Measurements from ENCODE around the gene BPIFB3.

The BPIFB3 gene

GRCh38 chr20:33024243-33024560 is 29.5 kb upstream of the BPIFB3 start:
- H3K27me3 ChIP-seq (replicated peaks): no peaks in the 10 kb centered on the region
- TF ChIP-seq CTCF (IDR thresholded peaks at IDR 0.05; ENCODE audit: low read depth, low read length, missing control alignments): no peak
- in situ Hi-C loops (cut with HindIII; ENCODE audit: low pct_ligation_motif_present, low sequenced_read_pairs): no loop called here
- H3K36me3 ChIP-seq (replicated peaks): no peaks in the 10 kb centered on the region
- no peak for DNase-seq
- no peak overlapping the region for H3K27ac ChIP-seq
- H3K4me3 ChIP-seq (ENCODE audit: low read depth, low read length): no peak overlapping the region

DNA sequence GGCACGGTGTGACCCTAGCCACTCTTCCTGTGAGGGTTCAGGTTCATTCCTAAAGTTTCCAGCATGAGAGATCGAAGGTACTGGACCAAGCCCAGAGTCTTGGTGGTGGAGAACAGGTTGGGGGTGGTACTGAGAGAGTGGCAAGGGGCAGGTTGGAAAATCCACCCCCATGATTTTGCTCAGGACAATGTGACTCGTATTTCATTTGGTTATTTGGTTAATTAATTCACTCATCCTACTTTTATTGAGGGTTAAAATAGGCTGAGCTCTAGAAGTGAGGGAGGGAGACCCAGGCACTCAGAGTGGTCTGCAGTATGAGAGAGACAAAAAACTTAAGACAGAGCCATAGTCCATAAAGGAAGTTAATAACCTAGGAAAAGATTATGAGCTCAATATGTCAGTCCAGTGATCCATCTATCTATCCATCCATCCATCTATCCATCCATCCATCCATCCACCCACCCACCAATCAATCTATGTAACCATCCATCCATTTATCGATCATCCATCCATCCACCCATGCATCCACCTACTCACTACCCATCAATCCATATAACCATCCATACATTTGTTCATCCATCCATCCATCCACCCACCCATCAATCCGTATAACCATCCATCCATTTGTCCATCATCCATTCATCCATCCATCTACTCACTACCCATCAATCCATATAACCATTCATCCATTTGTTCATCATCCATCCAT is 28.9 kb upstream of the BPIFB3 start:
- no peak for DNase-seq
- Histone ChIP-seq H3K4me3 (ENCODE audit: low read depth, low read length) (no peak overlapping the region), H3K36me3 (replicated peaks) (no peaks in the 10 kb centered on the region), H3K27ac (no peak overlapping the region), H3K27me3 (replicated peaks) (no peaks in the 10 kb centered on the region)
- in situ Hi-C loops (cut with HindIII; ENCODE audit: low pct_ligation_motif_present, low sequenced_read_pairs): no loop called here
- TF ChIP-seq CTCF (IDR thresholded peaks at IDR 0.05; ENCODE audit: low read depth, low read length, missing control alignments): no peak

DNA sequence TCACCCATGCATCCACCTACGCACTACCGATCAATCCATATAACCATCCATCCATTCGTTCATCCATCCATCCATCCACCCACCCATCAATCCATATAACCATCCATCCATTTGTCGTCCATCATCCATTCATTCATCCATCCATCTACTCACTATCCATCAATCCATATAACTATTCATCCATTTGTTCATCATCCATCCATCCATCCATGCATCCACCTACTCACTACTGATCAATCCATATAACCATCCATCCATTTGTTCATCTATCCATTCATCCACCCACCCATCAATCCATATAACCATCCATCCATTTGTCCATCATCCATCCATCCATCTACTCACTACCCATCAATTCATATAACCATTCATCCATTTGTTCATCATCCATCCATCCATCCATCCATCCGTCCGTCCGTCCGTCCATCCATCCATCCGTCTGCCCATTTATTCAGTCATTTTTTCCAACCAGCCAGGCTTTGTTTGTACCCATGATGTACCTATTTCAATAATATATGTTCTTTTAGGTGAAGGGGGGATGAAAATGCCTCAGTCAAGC is 28.3 kb upstream of the BPIFB3 start:
- no peak for DNase-seq
- no peak for TF ChIP-seq CTCF (IDR thresholded peaks at IDR 0.05; ENCODE audit: low read depth, low read length, missing control alignments)

DNA sequence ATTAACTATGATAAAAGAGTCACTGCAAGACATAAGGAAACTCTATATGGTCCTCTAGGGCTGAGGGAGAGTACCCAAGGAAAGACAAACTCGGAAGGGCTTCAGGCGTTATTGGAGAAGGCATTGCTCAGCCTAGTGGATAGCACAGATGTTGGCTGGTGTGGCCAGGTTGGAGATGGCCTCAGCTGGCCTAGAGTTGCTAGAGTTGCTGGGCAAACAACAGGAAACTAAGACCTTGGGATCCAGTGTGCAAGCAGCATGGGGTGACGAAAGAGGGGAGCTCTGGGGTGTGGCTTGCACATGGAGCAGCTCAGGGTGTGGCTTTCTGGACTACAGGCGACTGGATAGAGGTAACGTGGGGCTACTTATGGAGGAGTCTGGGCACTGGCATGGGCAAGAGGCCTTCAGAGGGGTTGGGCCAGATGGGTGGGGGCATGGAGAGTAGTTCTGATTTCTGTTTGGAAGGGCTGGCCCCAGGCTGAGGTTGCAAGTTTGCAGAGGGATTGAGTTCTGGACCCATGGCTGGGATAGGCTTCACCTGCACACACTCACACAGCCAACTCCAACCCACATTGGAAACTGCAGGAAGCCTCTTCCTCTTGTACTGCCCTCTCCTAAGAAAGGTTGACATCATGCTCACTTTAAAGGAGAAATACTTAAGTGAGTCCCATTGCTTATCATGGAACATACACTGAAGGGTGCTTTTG is 27.5 kb upstream of the BPIFB3 start:
- no peaks in the 10 kb centered on the region for H3K36me3 ChIP-seq (replicated peaks)
- DNase-seq: no peak
- in situ Hi-C loops (cut with HindIII; ENCODE audit: low pct_ligation_motif_present, low sequenced_read_pairs): no loop called here
- no peaks in the 10 kb centered on the region for H3K27me3 ChIP-seq (replicated peaks)
- H3K27ac ChIP-seq: no peak overlapping the region
- H3K4me3 ChIP-seq (ENCODE audit: low read depth, low read length): no peak overlapping the region
- TF ChIP-seq CTCF (IDR thresholded peaks at IDR 0.05; ENCODE audit: low read depth, low read length, missing control alignments): no peak

More for the DNA sequence above, 28.3 kb upstream of the BPIFB3 start:
- no peaks in the 10 kb centered on the region for H3K36me3 ChIP-seq (replicated peaks)
- no peaks in the 10 kb centered on the region for H3K27me3 ChIP-seq (replicated peaks)
- no peak overlapping the region for H3K4me3 ChIP-seq (ENCODE audit: low read depth, low read length)
- H3K27ac ChIP-seq: no peak overlapping the region
- in situ Hi-C loops (cut with HindIII; ENCODE audit: low pct_ligation_motif_present, low sequenced_read_pairs): no loop called here

GRCh38 chr20:33026779-33027759 is 26.6 kb upstream of the BPIFB3 start:
- TF ChIP-seq CTCF (IDR thresholded peaks at IDR 0.05; ENCODE audit: low read depth, low read length, missing control alignments): no peak
- no peak overlapping the region for H3K4me3 ChIP-seq (ENCODE audit: low read depth, low read length)
- H3K36me3 ChIP-seq (replicated peaks): no peaks in the 10 kb centered on the region
- no peaks in the 10 kb centered on the region for H3K27me3 ChIP-seq (replicated peaks)
- H3K27ac ChIP-seq: no peak overlapping the region
- no peak for DNase-seq
- in situ Hi-C loops (cut with HindIII; ENCODE audit: low pct_ligation_motif_present, low sequenced_read_pairs): no loop called here

Data from brain microvascular endothelial cell (primary cell).